NB4 (cell line): ENCODE measurements around the gene GJA3.

ENCODE experiments used
- DNase-seq: peaks from one replicate; pipeline ENCODE4 v3.0.0; 2010; ENCODE audit warnings: low read depth
- H3K4me3 ChIP-seq: one replicate; pipeline ENCODE4 v1.5.1; 2011; ENCODE audit warnings: mild to moderate bottlenecking, low read depth, low read length, moderate library complexity
- MYC ChIP-seq: IDR thresholded peaks from 2 replicates; pipeline ENCODE4 v1.6.1; 2011; ENCODE audit warnings: low read depth, low read length
- POLR2A ChIP-seq: IDR thresholded peaks from 2 replicates; pipeline ENCODE4 v1.6.1; 2011; ENCODE audit warnings: mild to moderate bottlenecking; ENCODE audit not compliant: insufficient read length; ENCODE audit errors: extremely low read depth
- TF ChIP-seq, protein P1 (sequence below): IDR thresholded peaks from one replicate; pipeline ENCODE4 v1.5.1; 2012; ENCODE audit warnings: low read depth, low read length
- TF ChIP-seq, protein P2 (sequence below): IDR thresholded peaks from 2 replicates; pipeline ENCODE4 v1.6.1; 2011; ENCODE audit warnings: low read depth, low read length

The GJA3 gene

DNA sequence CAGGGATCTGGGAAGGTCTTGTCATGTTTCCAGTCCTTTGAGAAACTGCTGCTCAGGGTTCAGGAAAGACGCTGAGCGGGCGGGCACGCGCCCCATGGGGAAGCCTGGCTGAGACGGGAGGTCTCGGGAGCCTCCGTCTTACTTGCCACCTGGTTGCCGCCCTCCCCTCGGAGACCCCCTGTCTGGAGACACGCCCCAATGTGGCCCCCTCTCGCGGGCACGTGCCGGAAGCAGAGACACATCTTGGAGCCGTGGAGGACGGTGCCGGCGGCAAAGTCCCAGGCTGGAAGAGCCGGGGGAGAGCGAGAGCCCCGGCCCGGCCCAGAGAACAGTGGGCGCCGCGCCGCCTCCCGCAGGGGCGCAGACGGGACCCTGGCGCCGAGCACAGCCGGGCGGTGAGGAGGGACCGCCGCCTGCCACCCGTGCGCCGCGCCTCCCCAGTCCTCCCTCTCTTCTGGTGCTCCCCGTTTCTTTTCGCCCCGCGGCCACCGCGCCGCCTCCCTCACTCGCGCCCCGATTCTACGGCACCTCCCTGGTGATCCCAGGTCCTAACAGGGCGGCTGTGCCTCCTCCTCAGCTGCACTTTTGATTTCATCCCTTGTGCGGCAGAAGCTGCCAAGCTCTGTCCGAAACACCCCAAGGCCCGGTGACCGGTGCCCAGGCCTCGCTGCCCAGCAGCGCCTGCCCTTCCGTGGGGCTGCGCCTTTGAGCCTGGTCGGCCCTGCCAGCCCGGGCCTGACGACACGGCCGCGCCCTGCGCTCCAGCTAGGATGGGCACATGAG lies 16.4 kb upstream of the GJA3 start:
- TF ChIP-seq, protein P1, sequence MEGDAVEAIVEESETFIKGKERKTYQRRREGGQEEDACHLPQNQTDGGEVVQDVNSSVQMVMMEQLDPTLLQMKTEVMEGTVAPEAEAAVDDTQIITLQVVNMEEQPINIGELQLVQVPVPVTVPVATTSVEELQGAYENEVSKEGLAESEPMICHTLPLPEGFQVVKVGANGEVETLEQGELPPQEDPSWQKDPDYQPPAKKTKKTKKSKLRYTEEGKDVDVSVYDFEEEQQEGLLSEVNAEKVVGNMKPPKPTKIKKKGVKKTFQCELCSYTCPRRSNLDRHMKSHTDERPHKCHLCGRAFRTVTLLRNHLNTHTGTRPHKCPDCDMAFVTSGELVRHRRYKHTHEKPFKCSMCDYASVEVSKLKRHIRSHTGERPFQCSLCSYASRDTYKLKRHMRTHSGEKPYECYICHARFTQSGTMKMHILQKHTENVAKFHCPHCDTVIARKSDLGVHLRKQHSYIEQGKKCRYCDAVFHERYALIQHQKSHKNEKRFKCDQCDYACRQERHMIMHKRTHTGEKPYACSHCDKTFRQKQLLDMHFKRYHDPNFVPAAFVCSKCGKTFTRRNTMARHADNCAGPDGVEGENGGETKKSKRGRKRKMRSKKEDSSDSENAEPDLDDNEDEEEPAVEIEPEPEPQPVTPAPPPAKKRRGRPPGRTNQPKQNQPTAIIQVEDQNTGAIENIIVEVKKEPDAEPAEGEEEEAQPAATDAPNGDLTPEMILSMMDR = no peak
- TF ChIP-seq POLR2A = no peak
- TF ChIP-seq, protein P2, sequence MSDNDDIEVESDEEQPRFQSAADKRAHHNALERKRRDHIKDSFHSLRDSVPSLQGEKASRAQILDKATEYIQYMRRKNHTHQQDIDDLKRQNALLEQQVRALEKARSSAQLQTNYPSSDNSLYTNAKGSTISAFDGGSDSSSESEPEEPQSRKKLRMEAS = no peak
- TF ChIP-seq MYC = no peak
- no peak overlapping the region for H3K4me3 ChIP-seq
- DNase-seq = no peak

DNA sequence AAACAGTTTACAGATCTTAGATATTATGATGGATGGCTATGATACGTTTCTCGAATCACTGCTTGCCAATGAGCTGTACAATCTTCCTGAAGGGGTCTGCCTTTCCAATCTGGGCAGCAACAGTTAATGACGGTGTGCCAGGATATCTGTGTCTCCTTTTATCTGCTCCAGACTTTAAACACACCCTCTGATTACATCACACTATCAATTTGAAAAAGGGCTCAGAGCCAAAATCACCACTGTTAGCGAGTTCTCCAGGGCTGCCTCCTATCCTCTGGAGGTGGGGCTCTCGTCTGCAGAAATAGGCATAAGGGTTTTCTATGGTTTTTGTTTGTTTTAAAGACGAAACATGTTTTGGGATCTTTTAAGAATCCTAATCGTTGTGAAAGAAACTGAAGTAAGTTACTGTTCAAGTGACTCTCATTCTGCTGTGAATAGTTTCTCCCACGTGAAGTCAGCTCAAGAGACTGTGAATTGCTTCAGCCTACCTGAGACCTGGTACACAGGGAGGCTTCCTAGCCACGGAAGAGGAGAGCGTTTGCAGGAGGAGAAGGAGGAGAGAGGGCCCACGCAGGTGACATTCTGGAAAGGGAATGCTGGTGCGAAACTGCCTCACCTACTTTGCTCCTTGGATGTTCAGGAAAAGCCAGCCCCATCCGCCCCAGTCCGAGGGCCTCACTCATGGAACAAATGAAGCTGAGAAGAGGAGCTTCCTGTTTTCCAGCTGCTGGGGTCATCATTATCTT lies 15.2 kb upstream of the GJA3 start:
- no peak for DNase-seq
- no peak overlapping the region for H3K4me3 ChIP-seq
- TF ChIP-seq, protein P1 = no peak

DNA sequence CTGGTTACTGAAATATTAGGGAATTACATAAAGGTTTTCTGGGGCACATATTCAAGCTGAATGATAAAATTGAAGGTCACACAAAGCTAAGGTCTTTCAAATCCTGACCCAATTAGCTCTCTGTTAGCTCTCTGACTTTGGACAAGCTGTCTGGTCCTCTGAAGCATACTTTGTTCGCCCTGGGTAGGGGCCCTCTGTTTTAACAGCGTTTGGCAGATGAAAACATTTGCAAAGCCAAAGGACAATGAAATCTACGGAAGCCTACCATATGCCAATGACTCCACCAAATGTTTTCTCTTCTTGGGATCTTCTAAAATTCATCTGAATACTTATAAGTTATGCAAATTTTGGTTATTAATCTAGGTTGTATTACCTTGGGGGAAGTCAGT lies 14.5 kb upstream of the GJA3 start:
- no peak overlapping the region for H3K4me3 ChIP-seq
- DNase-seq = no peak
- TF ChIP-seq, protein P2 = no peak
- TF ChIP-seq POLR2A (no peak), MYC (no peak)
- TF ChIP-seq, protein P1 = no peak

GRCh38 chr13:20174656-20175405 lies 14.0 kb upstream of the GJA3 start:
- H3K4me3 ChIP-seq = peak overlapping the region; percentile 14
- peak; percentile 91 for DNase-seq
- TF ChIP-seq, protein P2 = peak; percentile 74
- TF ChIP-seq, protein P1 = no peak

GRCh38 chr13:20173116-20173746 lies 12.4 kb upstream of the GJA3 start:
- no peak for TF ChIP-seq POLR2A
- TF ChIP-seq, protein P2 = no peak
- TF ChIP-seq, protein P1 = no peak
- no peak for TF ChIP-seq MYC

More at GRCh38 chr13:20173116-20173746, 12.4 kb upstream of the GJA3 start:
- H3K4me3 ChIP-seq = no peak overlapping the region
- DNase-seq = no peak
